HG03175 (cell line): ENCODE measurements around the gene ZNF792.
"Not testable (repeated sequence)": the region's sequence is repeated elsewhere in the genome, so short reads cannot be mapped to it uniquely, and the experiment has no call there.

ENCODE experiments used
- ATAC-seq: cut with Tn5 transposase; IDR thresholded peaks from one replicate; pipeline ENCODE4 v1.9.1; 2021; ENCODE audit warnings: mild to moderate bottlenecking, moderate library complexity; ENCODE audit not compliant: unreplicated experiment

Gene ZNF792

DNA sequence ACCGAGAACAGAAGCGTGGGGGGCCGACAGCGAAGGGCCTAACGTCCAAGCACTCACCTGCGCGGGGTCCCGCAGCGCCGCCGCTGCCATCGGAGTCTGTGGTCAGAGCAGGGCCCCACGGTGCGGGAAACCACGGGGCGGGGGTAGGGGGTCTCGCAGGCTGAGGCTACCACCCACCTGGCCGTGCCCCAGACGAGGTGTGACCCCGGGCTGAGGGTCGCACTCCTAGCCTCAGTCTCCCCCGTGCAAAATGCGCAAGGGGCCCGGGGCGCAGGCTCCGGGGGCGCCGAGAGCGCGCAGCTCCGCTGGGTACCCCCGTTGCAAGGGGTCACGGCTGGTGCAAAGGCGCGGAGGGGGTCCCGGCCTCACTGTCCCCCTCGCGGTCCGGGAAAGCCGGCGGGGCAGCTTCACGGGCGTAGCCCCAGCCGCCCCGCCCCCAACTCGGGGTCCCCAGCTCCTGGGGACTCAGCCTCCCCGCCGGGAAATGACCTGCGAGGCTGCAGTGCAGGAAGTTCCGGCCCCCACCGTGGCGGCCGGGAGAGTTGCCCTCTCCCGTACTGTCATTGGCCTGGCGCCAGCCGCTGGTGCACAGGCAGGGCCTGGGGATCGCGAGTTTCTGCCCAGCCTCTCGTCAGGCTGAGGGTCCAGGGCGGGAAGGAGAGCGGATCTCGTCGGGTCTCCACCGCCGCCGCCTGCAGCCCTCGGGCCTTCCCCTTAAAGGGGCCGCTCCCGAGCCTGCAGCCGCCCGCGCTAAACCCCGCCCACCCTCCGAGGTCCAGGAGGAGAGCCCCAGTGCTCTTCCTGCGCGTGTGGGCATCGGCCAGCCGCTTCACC lies at the start of gene ZNF792:
TSS of gene ZNF792 (minus strand) at position 657 of the 834 bp plus-strand sequence. CDS start at position 90, 567 bp downstream.
- ATAC-seq, result peak; percentile 61

DNA sequence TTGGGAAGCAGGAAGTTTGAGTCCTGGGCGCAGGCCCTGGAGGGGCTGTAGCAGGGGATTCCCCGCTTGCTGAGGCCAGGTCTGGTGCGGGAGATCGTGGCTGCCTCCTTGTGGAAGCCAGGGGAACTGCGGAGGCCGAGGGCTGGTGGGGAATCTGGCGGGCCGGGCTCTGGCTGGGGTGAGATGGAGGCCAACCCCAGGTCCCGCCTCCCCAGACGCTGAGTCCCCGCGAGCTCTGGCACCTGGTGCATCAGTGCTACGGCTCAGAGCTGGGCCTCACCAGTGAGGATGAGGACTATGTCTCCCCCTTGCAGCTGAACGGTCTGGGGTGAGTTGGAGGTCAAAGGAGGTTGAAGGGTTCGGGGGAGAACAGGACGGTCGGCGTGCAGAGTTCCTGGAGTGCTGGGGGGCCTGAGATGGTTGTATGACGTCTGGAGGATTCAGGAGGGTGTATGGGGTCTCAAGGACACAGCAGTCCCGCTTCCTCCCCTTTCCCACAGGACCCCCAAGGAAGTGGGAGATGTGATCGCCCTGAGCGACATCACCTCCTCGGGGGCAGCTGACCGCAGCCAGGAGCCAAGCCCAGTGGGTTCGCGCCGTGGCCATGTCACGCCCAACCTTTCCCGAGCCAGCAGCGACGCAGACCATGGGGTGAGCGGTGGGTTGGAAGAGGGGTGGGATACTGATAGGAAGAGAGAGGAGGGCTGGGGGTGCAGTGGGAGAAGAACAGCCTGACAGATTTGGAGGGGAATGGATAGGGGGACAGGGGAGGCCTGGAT lies 49.2 kb upstream of the ZNF792 start:
- ATAC-seq, result no peak

DNA sequence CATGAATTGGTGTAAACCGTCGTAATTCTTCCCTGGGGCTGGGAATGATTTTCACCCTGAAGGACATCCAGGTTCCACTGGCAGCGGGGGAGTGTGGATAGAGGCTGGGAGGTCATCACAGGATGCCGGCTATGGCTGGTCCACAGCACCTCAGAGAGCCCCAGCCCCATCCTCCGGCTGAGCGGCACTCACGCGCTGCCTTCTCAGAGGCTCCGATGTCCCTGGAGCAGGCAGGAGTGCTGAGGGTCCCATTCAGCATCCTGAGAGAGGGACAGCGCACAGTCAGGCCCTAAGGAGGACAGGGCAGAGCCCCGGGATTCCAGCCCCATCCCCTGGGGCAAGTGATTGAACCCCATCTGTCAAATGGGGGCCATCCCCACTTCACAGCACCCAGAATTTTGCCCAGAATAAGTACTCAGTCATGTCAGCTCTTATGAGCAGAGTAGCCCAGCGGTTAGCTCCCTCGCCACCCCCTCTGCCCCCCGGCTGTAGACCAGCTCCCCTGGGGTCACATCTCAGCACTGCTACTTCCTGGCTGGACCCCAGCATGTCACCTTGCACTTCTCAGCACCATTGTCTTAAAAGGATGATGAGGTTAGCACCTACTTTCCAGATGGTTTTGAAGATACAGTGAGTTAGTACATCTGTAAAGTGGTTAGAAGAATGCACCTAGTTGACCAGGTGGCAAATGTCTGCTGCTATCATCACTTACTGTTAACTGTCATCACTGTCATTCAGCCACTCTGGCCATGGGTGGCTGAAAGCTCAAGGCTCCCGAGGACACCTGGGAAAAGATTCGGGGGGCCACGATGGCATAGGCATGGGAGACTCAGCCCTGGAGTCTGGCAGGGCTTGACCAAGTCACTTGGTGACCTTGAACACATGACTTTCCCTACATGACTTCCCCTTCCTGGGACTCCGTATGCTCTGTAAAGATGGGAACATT lies 48.0 kb upstream of the ZNF792 start:
- ATAC-seq, result no peak

GRCh38 chr19:35011091-35011689 lies 47.2 kb upstream of the ZNF792 start:
- ATAC-seq, result no peak

DNA sequence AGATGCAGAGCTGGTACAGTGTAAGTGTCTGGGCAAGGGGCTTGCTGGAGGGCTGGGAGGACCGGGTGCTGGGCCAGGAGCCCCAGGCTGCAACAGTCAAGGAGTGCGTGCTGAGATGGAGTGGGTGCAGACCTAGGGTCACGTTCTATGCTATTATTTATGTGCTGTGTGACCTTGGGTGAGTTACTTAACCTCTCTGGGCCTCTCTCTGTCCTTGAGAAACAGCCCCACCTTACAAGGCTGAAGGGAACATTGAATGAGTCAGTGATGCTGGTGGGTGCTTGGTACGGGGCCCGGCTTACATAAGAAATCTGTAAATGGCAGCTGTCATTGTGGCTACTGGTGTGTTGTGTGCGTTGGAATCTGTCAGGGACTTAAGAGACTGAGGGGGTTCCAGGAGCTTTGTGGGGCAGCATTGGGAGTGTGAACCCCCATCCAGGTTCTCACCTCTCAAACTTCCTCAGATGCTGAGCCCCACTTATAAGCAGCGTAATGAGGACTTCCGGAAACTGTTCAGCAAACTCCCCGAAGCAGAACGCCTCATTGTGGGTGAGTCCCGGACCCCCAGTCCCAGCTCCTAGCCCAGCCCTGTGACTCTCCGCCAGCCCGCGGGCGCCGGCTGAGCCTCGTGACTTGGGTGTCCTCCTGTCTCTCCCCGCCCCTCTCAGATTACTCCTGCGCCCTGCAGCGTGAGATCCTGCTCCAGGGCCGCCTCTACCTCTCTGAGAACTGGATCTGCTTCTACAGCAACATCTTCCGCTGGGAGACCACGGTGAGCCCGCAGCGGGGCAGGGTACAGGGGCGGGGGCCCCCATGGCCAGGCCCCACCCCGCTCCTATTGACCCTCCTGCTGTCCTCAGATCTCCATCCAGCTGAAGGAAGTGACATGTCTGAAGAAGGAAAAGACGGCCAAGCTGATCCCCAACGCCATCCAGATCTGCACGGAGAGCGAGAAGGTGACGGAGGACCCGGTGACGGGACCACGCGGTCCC lies 45.7 kb upstream of the ZNF792 start:
- ATAC-seq, result no peak

DNA sequence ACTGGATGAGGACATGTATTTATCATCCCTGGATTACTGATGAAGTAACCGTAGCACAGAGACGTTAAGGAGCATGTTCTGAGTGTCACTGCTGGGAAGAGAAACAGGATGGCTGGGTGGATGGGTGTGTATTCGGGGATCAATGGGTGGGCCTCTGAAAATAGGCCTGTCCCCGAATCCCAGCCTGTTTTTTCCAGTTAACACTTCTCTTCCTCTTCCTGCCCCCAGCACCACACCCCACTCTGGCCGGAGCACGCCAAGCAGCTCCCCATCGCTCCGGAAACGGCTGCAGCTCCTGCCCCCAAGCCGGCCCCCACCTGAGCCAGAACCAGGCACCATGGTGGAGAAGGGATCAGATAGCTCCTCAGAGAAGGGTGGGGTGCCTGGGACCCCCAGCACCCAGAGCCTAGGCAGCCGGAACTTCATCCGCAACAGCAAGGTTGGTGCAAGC lies 44.9 kb upstream of the ZNF792 start:
- ATAC-seq, result no peak

DNA sequence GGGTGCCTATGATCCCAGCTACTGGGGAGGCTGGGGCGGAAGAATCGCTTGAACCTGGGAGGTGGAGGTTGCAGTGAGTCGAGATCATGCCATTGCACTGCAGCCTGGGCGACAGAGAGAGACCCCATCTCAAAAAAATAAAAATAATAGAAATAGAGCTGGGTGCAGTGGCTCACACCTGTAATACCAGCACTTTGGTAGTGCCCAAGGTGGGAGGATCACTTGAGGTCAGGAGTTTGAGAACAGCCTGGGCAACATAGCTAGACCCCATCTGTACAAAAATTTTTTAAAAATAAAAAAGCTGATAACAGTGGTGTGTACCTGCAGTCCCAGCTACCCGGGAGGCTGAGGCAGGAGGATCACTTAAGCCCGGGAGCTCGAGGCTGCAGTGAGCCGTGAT lies 43.4 kb upstream of the ZNF792 start:
- ATAC-seq, result not testable (repeated sequence)

DNA sequence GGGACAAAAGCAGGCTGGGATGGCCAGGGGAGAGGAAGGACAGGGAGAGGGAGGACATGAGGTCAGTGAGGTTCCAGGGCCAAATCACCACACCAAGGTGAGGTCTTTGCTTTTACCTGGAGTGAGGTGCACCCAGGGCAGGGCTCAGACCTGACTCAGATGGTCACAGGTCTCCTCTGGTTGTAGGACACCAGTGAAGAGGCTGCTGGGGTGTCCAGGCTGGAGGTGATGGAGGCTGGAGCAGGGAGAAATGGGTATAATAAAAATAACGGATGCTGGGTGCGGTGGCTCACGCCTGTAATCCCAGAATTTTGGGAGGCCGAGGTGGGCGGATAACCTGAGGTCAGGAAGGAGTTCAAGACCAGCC lies 43.0 kb upstream of the ZNF792 start:
- no peak for ATAC-seq

DNA sequence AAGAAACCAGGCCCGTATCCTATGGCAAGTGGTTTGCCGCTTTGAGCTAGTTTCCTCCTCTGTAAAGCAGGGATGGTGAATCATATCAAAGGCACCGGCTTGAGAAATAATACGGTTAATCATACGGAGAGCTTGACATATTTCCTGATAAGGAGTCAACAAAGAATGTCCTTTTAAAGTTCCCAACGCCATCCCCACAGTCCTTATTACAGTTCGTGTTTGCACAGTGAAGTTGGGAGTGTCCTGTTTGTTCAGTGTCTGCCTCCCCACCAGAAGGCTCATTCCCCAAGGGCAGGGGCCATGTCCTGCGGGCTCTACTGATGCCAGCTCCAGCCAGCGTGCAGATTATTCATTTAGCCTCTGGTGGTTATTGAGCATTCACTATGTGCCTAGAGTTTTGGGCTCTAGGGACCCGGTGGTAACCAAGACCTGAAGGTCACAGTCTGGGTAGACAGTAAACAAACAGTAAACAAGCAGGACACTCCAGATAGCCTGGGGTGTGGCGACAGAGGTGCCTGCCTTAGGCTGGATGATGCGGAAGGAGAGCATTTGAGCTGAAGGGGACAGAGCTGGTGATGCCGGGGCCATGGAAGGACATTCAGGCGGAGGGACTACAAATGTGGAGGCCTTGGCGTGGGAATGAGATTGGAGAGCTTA lies 42.4 kb upstream of the ZNF792 start:
- ATAC-seq, result no peak

GRCh38 chr19:35006007-35006341 lies 41.9 kb upstream of the ZNF792 start:
- not testable (repeated sequence) for ATAC-seq

DNA sequence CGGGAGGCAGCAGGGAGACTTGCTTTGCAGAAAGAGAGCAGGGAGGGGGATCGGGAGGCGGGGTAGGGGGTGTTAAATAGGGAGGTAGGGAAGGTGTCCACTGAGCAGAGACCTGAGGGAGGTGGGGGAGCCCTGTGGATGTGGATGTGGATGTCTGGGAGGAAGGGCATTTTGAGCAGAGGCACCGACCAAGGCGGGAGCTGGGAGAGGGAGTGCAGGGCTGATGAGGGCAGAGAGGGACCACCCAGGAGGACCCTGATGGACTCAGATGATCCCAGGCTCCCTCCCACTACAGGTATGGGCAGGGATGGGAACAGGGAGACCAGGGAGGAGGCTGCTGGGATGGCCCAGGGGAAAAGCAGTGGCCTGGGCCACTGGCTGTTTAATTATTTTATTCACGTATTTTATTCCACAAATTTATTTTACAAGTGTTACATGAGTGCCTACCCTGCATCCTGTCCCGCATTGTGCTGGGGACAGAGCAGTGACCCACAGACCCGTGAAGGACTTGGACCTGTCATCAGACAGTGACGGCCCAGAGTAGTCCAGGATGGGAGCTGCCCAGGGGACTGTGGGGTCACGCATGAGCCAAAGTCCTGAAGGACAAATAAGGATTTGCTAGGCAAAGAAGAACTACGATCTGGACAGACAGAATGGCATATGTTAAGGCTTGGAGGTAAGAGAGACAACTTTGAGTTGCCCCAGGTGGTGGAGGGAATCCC lies 41.4 kb upstream of the ZNF792 start:
- no peak for ATAC-seq

- no peak for ATAC-seq
These were observed 40.7 kb upstream of the ZNF792 start for GRCh38 chr19:35004517-35005255.

GRCh38 chr19:35002037-35002535 lies 38.1 kb upstream of the ZNF792 start:
- no peak for ATAC-seq

GRCh38 chr19:35000647-35001501 lies 36.8 kb upstream of the ZNF792 start:
- peak; percentile 13 for ATAC-seq

DNA sequence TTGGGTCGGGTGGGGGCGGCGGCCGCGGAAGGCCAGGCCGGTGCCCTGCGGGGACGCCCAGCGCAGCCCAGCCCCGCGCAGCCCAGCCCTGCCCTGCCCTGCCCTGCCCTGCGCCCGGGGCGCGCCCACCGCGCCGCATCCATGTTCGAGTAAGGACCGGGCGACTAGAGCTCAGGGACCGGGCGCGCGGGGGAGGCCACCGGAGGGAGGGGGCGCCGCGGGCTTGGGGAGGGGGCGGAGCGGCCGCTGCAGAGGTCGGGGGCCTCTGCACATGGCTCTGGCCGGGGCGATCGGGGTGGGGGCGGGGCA lies 36.3 kb upstream of the ZNF792 start:
- no peak for ATAC-seq

- peak; percentile 43 for ATAC-seq
These were observed 35.7 kb upstream of the ZNF792 start, which contains the start of gene GRAMD1A for GRCh38 chr19:34999498-35000337. GRAMD1A (plus strand) TSS chr19:35000323; CDS start chr19:35000479, 156 bp downstream.
